H9 (cell line): Measurements from ENCODE around the gene VIPR2. TPM values are rescaled to one million over a fixed set of nuclear protein-coding genes. Genes with fewer than 3 reads are reported as not detected.

Source experiments
- DNase-seq: peaks from one replicate; pipeline ENCODE4 v3.0.0-alpha.2; 2017
- H2AFZ ChIP-seq: one replicate; pipeline ENCODE4 v1.6.1; 2013; ENCODE audit warnings: mild to moderate bottlenecking, low read length, control low read depth, moderate library complexity
- H2AK5ac ChIP-seq: 2 replicates; pipeline ENCODE4 v1.6.1; 2013; ENCODE audit warnings: low read length, control low read depth, mixed read lengths; ENCODE audit not compliant: insufficient read length
- H2BK120ac ChIP-seq: one replicate; pipeline ENCODE4 v1.6.1; 2013; ENCODE audit warnings: low read depth, mild to moderate bottlenecking, low read length, control low read depth, inconsistent platforms; ENCODE audit not compliant: poor library complexity, severe bottlenecking
- H2BK12ac ChIP-seq: 2 replicates; pipeline ENCODE4 v1.6.1; 2013; ENCODE audit warnings: low read length, control low read depth, mixed read lengths, low read depth; ENCODE audit not compliant: insufficient read length
- H2BK15ac ChIP-seq: 2 replicates; pipeline ENCODE4 v1.6.1; 2013; ENCODE audit warnings: low read depth, low read length, control low read depth
- H2BK20ac ChIP-seq: one replicate; pipeline ENCODE4 v1.6.1; 2013; ENCODE audit warnings: low read depth, mild to moderate bottlenecking, low read length, control low read depth, inconsistent platforms; ENCODE audit not compliant: poor library complexity, severe bottlenecking
- H2BK5ac ChIP-seq: 2 replicates; pipeline ENCODE4 v1.6.1; 2013; ENCODE audit warnings: low read length, control low read depth, mixed read lengths; ENCODE audit not compliant: insufficient read length
- H3K14ac ChIP-seq: 2 replicates; pipeline ENCODE4 v1.6.1; 2013; ENCODE audit warnings: low read length, control low read depth; ENCODE audit not compliant: insufficient read depth
- H3K18ac ChIP-seq: 2 replicates; pipeline ENCODE4 v1.6.1; 2013; ENCODE audit warnings: low read depth, mild to moderate bottlenecking, mixed read lengths, low read length, control low read depth; ENCODE audit not compliant: insufficient read length
- H3K23ac ChIP-seq: 2 replicates; pipeline ENCODE4 v1.6.1; 2013; ENCODE audit warnings: low read length, control low read depth, mixed read lengths, low read depth; ENCODE audit not compliant: insufficient read length
- H3K23me2 ChIP-seq: 2 replicates; pipeline ENCODE4 v1.6.1; 2013; ENCODE audit warnings: low read depth, mild to moderate bottlenecking, mixed read lengths, low read length, control low read depth; ENCODE audit not compliant: insufficient read length, poor library complexity, severe bottlenecking
- H3K27ac ChIP-seq: 2 replicates; pipeline ENCODE4 v1.5.1; 2013; ENCODE audit warnings: low read length, control low read depth, mixed read lengths, low read depth; ENCODE audit not compliant: insufficient read length
- H3K27me3 ChIP-seq: 2 replicates; pipeline ENCODE4 v1.6.1; 2013; ENCODE audit warnings: low read length, control low read depth, inconsistent platforms; ENCODE audit not compliant: insufficient read depth
- H3K4ac ChIP-seq: 2 replicates; pipeline ENCODE4 v1.6.1; 2013; ENCODE audit warnings: low read depth, mild to moderate bottlenecking, control low read depth, inconsistent platforms, low read length, moderate library complexity
- H3K4me1 ChIP-seq: 2 replicates; pipeline ENCODE4 v1.6.1; 2013; ENCODE audit warnings: low read length, control low read depth, inconsistent platforms; ENCODE audit not compliant: insufficient read depth
- H3K4me2 ChIP-seq: 2 replicates; pipeline ENCODE4 v1.6.1; 2013; ENCODE audit warnings: low read length, control low read depth, mixed read lengths; ENCODE audit not compliant: insufficient read length, insufficient read depth
- H3K56ac ChIP-seq: 2 replicates; pipeline ENCODE4 v1.6.1; 2013; ENCODE audit warnings: low read depth, mild to moderate bottlenecking, mixed read lengths, low read length, control low read depth; ENCODE audit not compliant: insufficient read length
- H3K79me1 ChIP-seq: 2 replicates; pipeline ENCODE4 v1.6.1; 2013; ENCODE audit warnings: low read depth, mild to moderate bottlenecking, moderate library complexity, low read length, control low read depth, inconsistent platforms; ENCODE audit not compliant: insufficient read depth, poor library complexity, severe bottlenecking
- H3K79me2 ChIP-seq: 2 replicates; pipeline ENCODE4 v1.6.1; 2013; ENCODE audit warnings: low read length, control low read depth, inconsistent platforms; ENCODE audit not compliant: insufficient read depth
- H3K9ac ChIP-seq: 2 replicates; pipeline ENCODE4 v1.6.1; 2013; ENCODE audit warnings: low read length, control low read depth, mixed read lengths; ENCODE audit not compliant: insufficient read length; ENCODE audit errors: extremely low read depth
- H3K9me3 ChIP-seq: one replicate; pipeline ENCODE4 v1.6.1; 2013; ENCODE audit warnings: low read depth, low read length, inconsistent platforms; ENCODE audit not compliant: control insufficient read depth
- H3T11ph ChIP-seq: one replicate; pipeline ENCODE4 v1.6.1; 2013; ENCODE audit warnings: mild to moderate bottlenecking, low read length, control low read depth, inconsistent platforms
- H4K20me1 ChIP-seq: one replicate; pipeline ENCODE4 v1.6.1; 2013; ENCODE audit not compliant: control insufficient read depth, insufficient read length, insufficient read depth
- H4K5ac ChIP-seq: 2 replicates; pipeline ENCODE4 v1.6.1; 2013; ENCODE audit warnings: low read depth, mild to moderate bottlenecking, mixed read lengths, low read length, control low read depth; ENCODE audit not compliant: insufficient read length
- H4K8ac ChIP-seq: replicated peaks from 2 replicates; pipeline ENCODE4 v1.6.1; 2013; ENCODE audit warnings: low read length, control low read depth, mixed read lengths, low read depth; ENCODE audit not compliant: insufficient read length
- H4K91ac ChIP-seq: 2 replicates; pipeline ENCODE4 v1.6.1; 2013; ENCODE audit warnings: low read depth, mild to moderate bottlenecking, moderate library complexity, mixed read lengths, low read length, control low read depth; ENCODE audit not compliant: insufficient read length
- H3K27ac Mint-ChIP-seq, 3 experiments: 2 replicates in 2 of 3; 3 replicates in 1 of 3; pipeline ENCODE4 v1.8.0; 2020 to 2021; ENCODE audit warnings: mixed read lengths in 3 of 3, mild to moderate bottlenecking in 1 of 3, moderate library complexity in 1 of 3
- H3K27me3 Mint-ChIP-seq: 2 replicates; pipeline ENCODE4 v1.8.0; 2021; ENCODE audit warnings: low read depth, mild to moderate bottlenecking, moderate library complexity, mixed read lengths
- H3K36me3 Mint-ChIP-seq, 3 experiments: 2 replicates in 2 of 3; 3 replicates in 1 of 3; pipeline ENCODE4 v1.8.0; 2020 to 2021; ENCODE audit warnings: low read depth in 3 of 3, mixed read lengths in 3 of 3; ENCODE audit not compliant: insufficient read depth in 1 of 3
- H3K4me1 Mint-ChIP-seq, 2 experiments: 2 replicates each; pipeline ENCODE4 v1.8.0; 2020; ENCODE audit warnings: mixed read lengths in 2 of 2
- H3K4me3 Mint-ChIP-seq, 2 experiments: 2 replicates in 1 of 2; 3 replicates in 1 of 2; pipeline ENCODE4 v1.8.0; 2020 to 2021; ENCODE audit warnings: mild to moderate bottlenecking in 2 of 2, mixed read lengths in 2 of 2, moderate library complexity in 1 of 2
- H3K9me3 Mint-ChIP-seq, 2 experiments: 2 replicates in 1 of 2; 3 replicates in 1 of 2; pipeline ENCODE4 v1.8.0; 2020; ENCODE audit warnings: mild to moderate bottlenecking in 2 of 2, mixed read lengths in 2 of 2, moderate library complexity in 1 of 2
- CTCF ChIP-seq: fragments of 200-600 bp; sonication (generic); conservative IDR thresholded peaks from 3 replicates; pipeline ENCODE4 v1.8.0; 2021; ENCODE audit warnings: antibody characterized with exemption, mild to moderate bottlenecking
- WGBS: extraction: QIAGEN DNeasy Blood & Tissue Kit; methylation state at CpG from one replicate; pipeline ENCODE4 v1.1.7; 2013; ENCODE audit warnings: missing lambda C conversion rate, low lambda C conversion rate, mixed read lengths; ENCODE audit not compliant: insufficient read length; ENCODE audit errors: extremely low coverage; 5-methylcytosine and 5-hydroxymethylcytosine counted together
- total RNA-seq: library from RNA; stranded (reverse); gene quantifications from 2 replicates; pipeline ENCODE4 v1.2.1, GENCODE V29; 2021

Gene VIPR2
- total RNA-seq, 1 experiment from 2014 or later = 1.6 TPM

DNA sequence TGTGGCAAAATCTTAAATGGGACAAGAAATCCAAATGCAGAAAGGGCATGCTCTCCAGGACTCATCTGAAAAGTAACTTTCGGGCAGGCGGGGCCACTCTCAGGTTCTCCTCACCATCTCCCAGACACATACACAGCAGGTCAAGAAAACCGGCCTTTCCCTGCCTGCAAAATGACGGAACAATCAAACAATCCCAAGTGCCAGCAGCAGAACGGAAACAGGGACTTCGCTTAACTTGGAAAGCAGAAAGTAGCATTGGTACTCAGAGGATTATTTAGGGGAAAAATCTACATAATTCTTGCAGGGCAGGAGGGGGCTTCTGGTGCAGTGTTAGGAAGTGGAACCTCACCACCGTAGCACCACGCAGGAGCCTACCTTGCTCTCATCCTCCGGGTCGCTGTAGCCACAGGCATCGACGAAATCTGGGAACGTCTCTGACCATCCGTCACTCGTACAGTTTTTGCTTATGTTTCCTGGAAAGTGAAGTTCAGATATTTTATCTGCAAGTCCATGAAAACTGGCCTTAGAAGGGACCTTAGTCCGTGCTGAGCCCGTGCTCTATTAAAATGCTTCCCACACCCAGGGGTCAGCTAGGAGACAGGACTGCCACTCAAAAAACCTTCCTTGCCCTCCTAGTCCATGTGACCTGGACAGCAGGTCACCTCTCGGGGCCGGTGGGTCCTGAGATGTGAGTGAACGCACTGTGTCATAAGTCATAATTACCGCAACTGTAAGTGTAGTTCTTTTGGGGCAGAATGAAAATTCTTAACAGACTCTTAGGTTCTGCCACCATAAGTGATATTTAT is 41.1 kb downstream of the VIPR2 start:
- Histone ChIP-seq H3K27me3 (no peaks in the 10 kb centered on the region), H2AK5ac (no peak overlapping the region), H3K23ac (no peak overlapping the region), H2BK5ac (no peak overlapping the region), H3K9ac (no peak overlapping the region), H2BK120ac (no peak overlapping the region), H3K14ac (no peak overlapping the region), H3K23me2 (no peaks in the 10 kb centered on the region), H2BK12ac (no peak overlapping the region), H4K8ac (no peak overlapping the region), H2AFZ (no peak overlapping the region), H3K18ac (no peak overlapping the region), H3K4ac (no peak overlapping the region), H2BK15ac (no peak overlapping the region), H3K4me1 (peaks cover 6% of the 10 kb centered on the region), H3T11ph (no peak overlapping the region), H3K79me2 (no peaks in the 10 kb centered on the region), H2BK20ac (no peak overlapping the region), H4K91ac (no peak overlapping the region), H3K27ac (no peak overlapping the region), H3K4me2 (no peak overlapping the region), H3K9me3 (no peaks in the 10 kb centered on the region), H3K56ac (no peak overlapping the region), H4K5ac (no peak overlapping the region), H3K79me1 (no peaks in the 10 kb centered on the region), H4K20me1 (no peaks in the 10 kb centered on the region)
- peak overlapping the region in 1 of 3 experiments; percentile 18; a peak in 1 of 7 replicates for H3K27ac Mint-ChIP-seq
- H3K9me3 Mint-ChIP-seq = peaks cover 10 to 16% of the 10 kb centered on the region in 2 experiments; a peak in 4 of 5 replicates
- H3K27me3 Mint-ChIP-seq = no peaks in the 10 kb centered on the region
- no peak overlapping the region for H3K4me3 Mint-ChIP-seq
- H3K36me3 Mint-ChIP-seq = peaks cover 13 to 21% (median 19%) of the 10 kb centered on the region in 3 experiments
- TF ChIP-seq CTCF = no peak
- DNase-seq = no peak
- peaks cover 12 to 20% of the 10 kb centered on the region in 2 experiments for H3K4me1 Mint-ChIP-seq
- no CpG with 5 or more reads among the region's 21 CpGs for WGBS
